DND-41 (cell line): ENCODE measurements around the gene PLEKHA4.

Experiments used
- EZH2 ChIP-seq: IDR thresholded peaks from 3 replicates; pipeline ENCODE4 v1.6.1; 2012; ENCODE audit warnings: borderline replicate concordance, low read depth, mild to moderate bottlenecking, moderate library complexity, low read length, inconsistent platforms; ENCODE audit not compliant: severe bottlenecking
- TF ChIP-seq, protein P1 (sequence below): IDR thresholded peaks from 2 replicates; pipeline ENCODE4 v1.5.1; 2012; ENCODE audit warnings: borderline replicate concordance, low read length, moderate library complexity, mild to moderate bottlenecking; ENCODE audit not compliant: poor library complexity, severe bottlenecking; ENCODE audit errors: extremely low read depth

- TF ChIP-seq, protein P1, sequence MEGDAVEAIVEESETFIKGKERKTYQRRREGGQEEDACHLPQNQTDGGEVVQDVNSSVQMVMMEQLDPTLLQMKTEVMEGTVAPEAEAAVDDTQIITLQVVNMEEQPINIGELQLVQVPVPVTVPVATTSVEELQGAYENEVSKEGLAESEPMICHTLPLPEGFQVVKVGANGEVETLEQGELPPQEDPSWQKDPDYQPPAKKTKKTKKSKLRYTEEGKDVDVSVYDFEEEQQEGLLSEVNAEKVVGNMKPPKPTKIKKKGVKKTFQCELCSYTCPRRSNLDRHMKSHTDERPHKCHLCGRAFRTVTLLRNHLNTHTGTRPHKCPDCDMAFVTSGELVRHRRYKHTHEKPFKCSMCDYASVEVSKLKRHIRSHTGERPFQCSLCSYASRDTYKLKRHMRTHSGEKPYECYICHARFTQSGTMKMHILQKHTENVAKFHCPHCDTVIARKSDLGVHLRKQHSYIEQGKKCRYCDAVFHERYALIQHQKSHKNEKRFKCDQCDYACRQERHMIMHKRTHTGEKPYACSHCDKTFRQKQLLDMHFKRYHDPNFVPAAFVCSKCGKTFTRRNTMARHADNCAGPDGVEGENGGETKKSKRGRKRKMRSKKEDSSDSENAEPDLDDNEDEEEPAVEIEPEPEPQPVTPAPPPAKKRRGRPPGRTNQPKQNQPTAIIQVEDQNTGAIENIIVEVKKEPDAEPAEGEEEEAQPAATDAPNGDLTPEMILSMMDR = peak; percentile 17
- TF ChIP-seq EZH2 = no peak
Observed at GRCh38 chr19:48872182-48872883, 3.9 kb upstream of the PLEKHA4 start, which contains the start of gene PPP1R15A.
